ENCODE data around the gene FRAT1. TPM values are rescaled to one million over a fixed set of nuclear protein-coding genes. Genes with fewer than 3 reads are reported as not detected.

Gene FRAT1
- polyA plus RNA-seq, 1 donor (not counting 4 experiments of a cell fraction or from before 2014, with no cell fraction given): 0.34 TPM

DNA sequence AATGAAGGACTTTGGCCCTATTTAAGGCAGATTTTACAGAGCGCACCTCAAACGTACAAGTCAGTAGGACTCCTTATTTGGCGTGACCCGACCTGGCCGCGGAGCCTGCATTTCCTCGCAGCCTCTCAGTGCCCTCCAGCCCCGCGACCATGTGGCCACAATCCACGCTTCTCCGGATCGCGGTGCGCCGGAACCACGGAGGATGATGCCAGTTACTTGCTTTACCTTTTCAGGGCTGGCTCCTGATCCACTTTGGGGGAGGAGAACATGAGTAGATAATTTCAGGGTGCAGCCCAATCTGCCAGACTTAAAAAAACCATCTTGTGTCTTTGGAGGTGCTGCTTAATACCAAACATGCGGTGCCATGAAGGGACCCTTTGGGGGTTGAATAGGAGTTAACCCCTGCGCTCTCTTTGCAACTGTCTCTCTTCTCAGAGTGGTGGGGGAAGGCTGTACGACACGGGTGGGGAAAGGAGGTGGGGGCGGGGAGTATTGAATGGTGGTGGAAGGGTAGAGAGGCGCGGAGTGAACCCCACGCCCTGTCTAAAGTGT is 1.5 kb downstream of the FRAT1 start:
- Histone ChIP-seq H3K4me3 (ENCODE audit: control insufficient read depth in 2 of 3, extremely low read depth in 1 of 3, insufficient read depth in 2 of 3, low read depth in 1 of 3, low read length in 3 of 3) (peak overlapping the region in 2 of 3 experiments; percentile 54 to 80), H3K4me2 (ENCODE audit: control insufficient read depth, extremely low read depth, insufficient read depth, low read depth, low read length) (peak overlapping the region; percentile 96), H3K36me3 (ENCODE audit: control insufficient read depth in 2 of 2, extremely low read depth in 1 of 2, insufficient read depth in 2 of 2, low read length in 2 of 2) (no peaks in the 10 kb centered on the region), H3K9me1 (ENCODE audit: control insufficient read depth, extremely low read depth, insufficient read depth, low read length) (no peaks in the 10 kb centered on the region), H3K9ac (ENCODE audit: control insufficient read depth, extremely low read depth, insufficient read depth, low read length) (peak overlapping the region; percentile 99), H3K27me3 (ENCODE audit: control insufficient read depth, extremely low read depth, insufficient read depth, low read length) (peaks cover 10% of the 10 kb centered on the region), H2AFZ (ENCODE audit: control insufficient read depth, low read length) (peak overlapping the region; percentile 70), H3K79me2 (ENCODE audit: control insufficient read depth, insufficient read depth, low read length) (no peaks in the 10 kb centered on the region), H4K20me1 (ENCODE audit: control insufficient read depth, extremely low read depth, insufficient read depth, low read length) (no peaks in the 10 kb centered on the region), H3K27ac (ENCODE audit: control insufficient read depth, insufficient read depth, low read length) (no peak overlapping the region), H3K4me1 (ENCODE audit: control insufficient read depth, extremely low read depth, insufficient read depth, low read length) (peaks cover 11% of the 10 kb centered on the region), H3K9me3 (ENCODE audit: control insufficient read depth, low read depth, low read length) (no peaks in the 10 kb centered on the region)
- no peak for FAIRE-seq
- DNase-seq (ENCODE audit: low read depth, low spot score): no peak
- TF ChIP-seq EZH2 (IDR thresholded peaks at IDR 0.05; ENCODE audit: low read length): peak; percentile 33
- TF ChIP-seq, protein P1, sequence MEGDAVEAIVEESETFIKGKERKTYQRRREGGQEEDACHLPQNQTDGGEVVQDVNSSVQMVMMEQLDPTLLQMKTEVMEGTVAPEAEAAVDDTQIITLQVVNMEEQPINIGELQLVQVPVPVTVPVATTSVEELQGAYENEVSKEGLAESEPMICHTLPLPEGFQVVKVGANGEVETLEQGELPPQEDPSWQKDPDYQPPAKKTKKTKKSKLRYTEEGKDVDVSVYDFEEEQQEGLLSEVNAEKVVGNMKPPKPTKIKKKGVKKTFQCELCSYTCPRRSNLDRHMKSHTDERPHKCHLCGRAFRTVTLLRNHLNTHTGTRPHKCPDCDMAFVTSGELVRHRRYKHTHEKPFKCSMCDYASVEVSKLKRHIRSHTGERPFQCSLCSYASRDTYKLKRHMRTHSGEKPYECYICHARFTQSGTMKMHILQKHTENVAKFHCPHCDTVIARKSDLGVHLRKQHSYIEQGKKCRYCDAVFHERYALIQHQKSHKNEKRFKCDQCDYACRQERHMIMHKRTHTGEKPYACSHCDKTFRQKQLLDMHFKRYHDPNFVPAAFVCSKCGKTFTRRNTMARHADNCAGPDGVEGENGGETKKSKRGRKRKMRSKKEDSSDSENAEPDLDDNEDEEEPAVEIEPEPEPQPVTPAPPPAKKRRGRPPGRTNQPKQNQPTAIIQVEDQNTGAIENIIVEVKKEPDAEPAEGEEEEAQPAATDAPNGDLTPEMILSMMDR (optimal IDR thresholded peaks at IDR 0.05 in 1 of 3, IDR thresholded peaks at IDR 0.05 in 1 of 3, conservative IDR thresholded peaks at IDR 0.05 in 1 of 3; ENCODE audit: extremely low read depth in 1 of 3, insufficient read depth in 2 of 3, low read length in 3 of 3): no peak
- dilution Hi-C loops (cut with MboI; ENCODE audit: extremely low pct_ligation_motif_present, low sequenced_read_pairs): no loop called here

GRCh38 chr10:97321032-97321803 is 2.1 kb downstream of the FRAT1 start:
- Histone ChIP-seq H3K27ac (ENCODE audit: control insufficient read depth, insufficient read depth, low read length) (no peak overlapping the region), H3K36me3 (ENCODE audit: control insufficient read depth in 2 of 2, extremely low read depth in 1 of 2, insufficient read depth in 2 of 2, low read length in 2 of 2) (no peaks in the 10 kb centered on the region), H3K27me3 (ENCODE audit: control insufficient read depth, extremely low read depth, insufficient read depth, low read length) (peaks cover 10% of the 10 kb centered on the region), H3K79me2 (ENCODE audit: control insufficient read depth, insufficient read depth, low read length) (no peaks in the 10 kb centered on the region), H3K4me3 (ENCODE audit: control insufficient read depth in 2 of 3, extremely low read depth in 1 of 3, insufficient read depth in 2 of 3, low read depth in 1 of 3, low read length in 3 of 3) (no peak overlapping the region), H4K20me1 (ENCODE audit: control insufficient read depth, extremely low read depth, insufficient read depth, low read length) (no peaks in the 10 kb centered on the region), H3K4me2 (ENCODE audit: control insufficient read depth, extremely low read depth, insufficient read depth, low read depth, low read length) (peak overlapping the region; percentile 96), H3K9me1 (ENCODE audit: control insufficient read depth, extremely low read depth, insufficient read depth, low read length) (no peaks in the 10 kb centered on the region), H3K9me3 (ENCODE audit: control insufficient read depth, low read depth, low read length) (no peaks in the 10 kb centered on the region), H2AFZ (ENCODE audit: control insufficient read depth, low read length) (no peak overlapping the region), H3K4me1 (ENCODE audit: control insufficient read depth, extremely low read depth, insufficient read depth, low read length) (peaks cover 11% of the 10 kb centered on the region), H3K9ac (ENCODE audit: control insufficient read depth, extremely low read depth, insufficient read depth, low read length) (no peak overlapping the region)
- FAIRE-seq: no peak
- no peak for DNase-seq (ENCODE audit: low read depth, low spot score)
- dilution Hi-C loops (cut with MboI; ENCODE audit: extremely low pct_ligation_motif_present, low sequenced_read_pairs): no loop called here
- TF ChIP-seq EZH2 (IDR thresholded peaks at IDR 0.05; ENCODE audit: low read length): peak; percentile 21
- TF ChIP-seq, protein P1 (optimal IDR thresholded peaks at IDR 0.05 in 1 of 3, IDR thresholded peaks at IDR 0.05 in 1 of 3, conservative IDR thresholded peaks at IDR 0.05 in 1 of 3; ENCODE audit: extremely low read depth in 1 of 3, insufficient read depth in 2 of 3, low read length in 3 of 3): no peak
